ENCODE measurements around the gene ZSCAN5B.
A peak's percentile ranks its signal among the peaks of the same experiment; 100 is the strongest.
"Not testable (repeated sequence)": the region's sequence is repeated elsewhere in the genome, so short reads cannot be mapped to it uniquely, and the experiment has no call there.

Gene ZSCAN5B

DNA sequence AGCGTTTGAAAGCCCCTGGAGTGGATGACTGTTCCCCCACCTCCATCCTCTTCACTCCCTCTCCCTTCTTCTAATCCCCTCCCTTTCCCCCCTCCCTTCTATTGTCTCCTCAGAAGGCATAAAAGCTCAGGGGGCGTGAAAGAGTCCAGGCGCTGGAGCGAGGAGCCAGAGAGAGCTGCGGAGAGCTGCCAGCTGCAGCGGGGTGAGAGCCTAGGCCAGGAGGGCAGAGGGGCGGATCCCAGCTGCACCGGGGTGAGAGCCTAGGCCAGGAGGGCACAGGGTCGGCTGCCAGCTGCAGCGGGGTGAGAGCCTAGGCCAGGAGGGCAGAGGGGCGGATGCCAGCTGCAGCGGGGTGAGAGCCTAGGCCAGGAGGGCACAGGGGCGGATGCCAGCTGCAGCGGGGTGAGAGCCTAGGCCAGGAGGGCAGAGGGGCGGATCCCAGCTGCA, 21.7 kb downstream of the ZSCAN5B start, which contains the start of gene GALP:
Gene GALP (plus strand): TSS at position 148 of the 447 bp plus-strand sequence. CDS start 1,101 bp downstream, outside the sequence.
- ATAC-seq, DNase-seq: not testable (repeated sequence)

DNA sequence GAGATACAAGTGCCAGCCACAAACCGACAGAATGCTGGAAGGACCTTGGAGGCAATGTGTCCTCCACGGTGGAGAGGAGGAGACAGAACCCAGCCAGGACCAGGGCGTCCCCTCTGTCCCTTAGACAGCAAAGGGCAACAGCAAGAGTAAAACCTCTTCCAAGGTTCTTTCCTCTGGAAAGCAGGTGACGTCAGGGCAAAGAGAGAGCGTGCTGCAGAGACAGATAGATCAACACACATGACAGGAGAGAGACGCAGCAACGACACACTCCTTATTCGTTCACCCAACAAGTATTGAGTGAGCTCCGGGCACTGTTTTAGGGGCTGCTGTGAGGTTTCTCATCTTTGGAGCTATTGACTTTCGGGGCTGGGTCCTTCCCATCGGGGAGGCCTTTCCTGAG, 23.0 kb downstream of the ZSCAN5B start:
- ATAC-seq, result no peak
- DNase-seq, result no peak

GRCh38 chr19:56174086-56174485, 23.5 kb downstream of the ZSCAN5B start:
- ATAC-seq, result no peak
- no peak for DNase-seq

DNA sequence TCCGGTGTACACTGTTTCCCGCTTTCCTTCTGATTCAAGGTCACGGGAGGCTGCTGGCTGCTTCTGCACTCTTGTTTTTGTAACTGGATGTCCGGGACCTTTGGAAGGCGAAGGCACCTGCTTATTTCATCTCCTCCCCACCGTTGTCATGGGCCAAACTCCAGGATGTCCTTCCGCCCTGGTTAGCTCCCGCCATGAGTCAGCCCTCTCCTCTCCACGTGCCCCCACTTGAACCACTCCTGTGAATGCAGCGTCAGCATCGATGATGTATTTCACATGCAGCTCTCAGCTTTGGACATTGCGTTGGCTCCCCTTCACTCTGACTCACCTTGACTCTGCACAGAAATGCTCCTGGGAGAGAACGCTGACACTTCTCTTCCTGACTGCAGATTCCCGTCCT, 27.3 kb downstream of the ZSCAN5B start:
- DNase-seq (no peak), ATAC-seq (no peak)

- DNase-seq (no peak), ATAC-seq (no peak)
These were observed 30.5 kb downstream of the ZSCAN5B start for GRCh38 chr19:56167064-56167578.

DNA sequence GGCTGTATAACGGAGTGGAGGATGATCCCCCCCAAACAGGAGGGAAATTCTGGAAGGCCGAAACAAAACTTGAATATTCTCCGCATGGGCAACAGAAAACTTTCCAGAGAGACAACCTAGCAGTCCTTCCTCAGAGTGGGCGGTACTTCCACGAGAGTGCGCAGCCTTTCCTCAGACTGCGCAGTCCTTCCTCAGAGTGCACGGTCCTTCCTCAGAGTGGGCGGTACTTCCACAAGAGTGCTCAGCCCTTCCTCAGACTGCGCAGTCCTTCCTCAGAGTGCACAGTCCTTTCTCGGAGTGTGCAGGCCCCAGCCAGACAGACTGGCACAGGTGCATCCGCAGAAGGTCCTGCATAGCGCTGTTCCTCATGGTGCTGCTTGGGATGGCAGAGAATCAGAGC, 34.5 kb downstream of the ZSCAN5B start:
- no peak for DNase-seq
- no peak for ATAC-seq

- ATAC-seq (peak; percentile 70), DNase-seq (no peak)
These were observed 35.3 kb downstream of the ZSCAN5B start for GRCh38 chr19:56162258-56162657.

- DNase-seq (no peak), ATAC-seq (no peak)
These were observed 36.0 kb downstream of the ZSCAN5B start for GRCh38 chr19:56161534-56161933.

DNA sequence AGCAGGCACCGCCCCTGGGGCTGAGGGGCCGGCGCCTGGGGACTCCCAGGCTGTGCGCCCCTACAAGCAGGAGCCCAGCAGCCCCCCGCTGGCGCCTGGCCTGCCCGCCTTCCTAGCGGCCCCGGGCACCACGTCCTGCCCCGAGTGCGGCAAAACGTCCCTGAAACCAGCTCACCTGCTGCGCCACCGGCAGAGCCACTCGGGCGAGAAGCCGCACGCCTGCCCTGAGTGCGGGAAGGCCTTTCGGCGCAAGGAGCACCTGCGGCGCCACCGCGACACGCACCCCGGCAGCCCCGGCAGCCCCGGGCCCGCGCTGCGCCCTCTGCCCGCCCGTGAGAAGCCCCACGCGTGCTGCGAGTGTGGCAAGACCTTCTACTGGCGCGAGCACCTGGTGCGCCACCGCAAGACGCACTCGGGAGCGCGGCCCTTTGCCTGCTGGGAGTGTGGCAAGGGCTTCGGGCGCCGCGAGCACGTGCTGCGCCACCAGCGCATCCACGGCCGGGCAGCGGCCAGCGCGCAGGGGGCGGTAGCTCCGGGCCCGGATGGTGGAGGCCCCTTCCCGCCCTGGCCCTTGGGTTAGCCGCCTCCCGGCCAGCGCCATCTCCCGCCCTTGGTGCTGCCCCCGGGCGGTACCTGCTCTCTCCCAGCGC, 37.8 kb downstream of the ZSCAN5B start:
- ATAC-seq (no peak), DNase-seq (no peak)

- no peak for ATAC-seq
- DNase-seq, result no peak
These were observed 38.5 kb downstream of the ZSCAN5B start for GRCh38 chr19:56159009-56159559.

- ATAC-seq, result no peak
- DNase-seq, result no peak
These were observed 39.3 kb downstream of the ZSCAN5B start for GRCh38 chr19:56158170-56158757.

GRCh38 chr19:56156768-56157167, 40.8 kb downstream of the ZSCAN5B start:
- DNase-seq (no peak), ATAC-seq (no peak)

GRCh38 chr19:56155124-56155687, 42.4 kb downstream of the ZSCAN5B start:
- DNase-seq (peak; percentile 24), ATAC-seq (no peak)

GRCh38 chr19:56153507-56153906, 44.1 kb downstream of the ZSCAN5B start:
- ATAC-seq (no peak), DNase-seq (no peak)

- DNase-seq, result no peak
- ATAC-seq, result no peak
These were observed 44.9 kb downstream of the ZSCAN5B start for GRCh38 chr19:56152644-56153043.

DNA sequence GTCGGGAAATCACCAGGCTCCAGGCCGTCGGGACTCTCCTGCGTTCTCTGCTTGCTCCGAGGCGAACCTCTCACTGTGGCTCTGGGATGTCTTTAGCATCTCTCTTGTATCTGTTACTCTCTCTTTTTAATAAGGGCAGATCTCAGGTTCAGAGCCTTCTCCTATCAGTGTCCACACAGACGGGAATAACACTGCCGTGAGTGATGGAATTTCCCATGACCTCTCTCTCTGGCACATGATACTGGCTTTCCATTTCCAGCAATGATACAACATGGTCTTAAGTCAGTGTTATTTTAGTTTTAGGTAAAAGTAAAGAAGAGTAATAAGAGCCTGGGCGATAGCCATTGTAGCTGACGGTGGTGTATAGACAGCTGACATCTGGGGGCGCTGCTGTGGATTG, 47.2 kb downstream of the ZSCAN5B start:
- ATAC-seq (no peak), DNase-seq (no peak)

- ATAC-seq, result no peak
- no peak for DNase-seq
These were observed 47.9 kb downstream of the ZSCAN5B start for GRCh38 chr19:56149656-56150038.

- DNase-seq, ATAC-seq: not testable (repeated sequence)
These were observed 48.5 kb downstream of the ZSCAN5B start for GRCh38 chr19:56148955-56149655.

GRCh38 chr19:56148096-56148495, 49.5 kb downstream of the ZSCAN5B start:
- DNase-seq (no peak), ATAC-seq (no peak)

DNA sequence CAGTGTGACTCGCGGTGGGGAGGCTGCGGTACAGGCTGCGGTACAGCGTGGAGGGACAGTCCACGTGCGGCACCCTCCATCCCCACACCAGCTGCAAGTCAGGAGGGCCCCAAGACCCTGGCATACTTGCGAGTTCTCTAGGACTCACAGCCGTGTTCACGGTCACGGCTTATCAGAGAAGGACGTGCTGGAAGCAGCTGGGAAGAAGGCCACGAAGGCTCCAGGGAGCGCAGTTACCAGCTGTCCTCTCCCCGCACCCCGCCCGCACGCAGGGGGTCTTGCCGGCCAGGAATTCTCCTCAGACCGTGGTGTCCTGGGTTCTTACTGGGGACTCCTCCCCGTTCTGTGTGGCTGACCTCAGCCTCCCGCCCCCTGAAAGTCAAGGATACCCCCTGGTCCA, 50.3 kb downstream of the ZSCAN5B start:
- no peak for ATAC-seq
- no peak for DNase-seq

DNA sequence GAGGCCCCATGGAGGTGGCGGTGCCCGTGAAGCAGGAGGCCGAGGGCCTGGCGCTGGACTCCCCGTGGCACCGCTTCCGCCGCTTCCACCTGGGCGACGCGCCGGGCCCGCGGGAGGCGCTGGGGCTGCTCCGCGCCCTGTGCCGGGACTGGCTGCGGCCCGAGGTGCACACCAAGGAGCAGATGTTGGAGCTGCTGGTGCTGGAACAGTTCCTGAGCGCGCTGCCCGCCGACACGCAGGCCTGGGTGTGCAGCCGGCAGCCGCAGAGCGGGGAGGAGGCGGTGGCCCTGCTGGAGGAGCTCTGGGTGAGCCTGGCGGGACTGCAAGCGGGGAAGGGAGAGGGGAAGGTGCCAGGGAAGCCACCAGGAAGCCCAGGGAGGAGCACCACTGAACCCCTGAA, 50.7 kb downstream of the ZSCAN5B start:
- DNase-seq, result no peak
- ATAC-seq, result no peak

- DNase-seq, result no peak
- ATAC-seq, result no peak
These were observed 51.9 kb downstream of the ZSCAN5B start for GRCh38 chr19:56145698-56146097.

DNA sequence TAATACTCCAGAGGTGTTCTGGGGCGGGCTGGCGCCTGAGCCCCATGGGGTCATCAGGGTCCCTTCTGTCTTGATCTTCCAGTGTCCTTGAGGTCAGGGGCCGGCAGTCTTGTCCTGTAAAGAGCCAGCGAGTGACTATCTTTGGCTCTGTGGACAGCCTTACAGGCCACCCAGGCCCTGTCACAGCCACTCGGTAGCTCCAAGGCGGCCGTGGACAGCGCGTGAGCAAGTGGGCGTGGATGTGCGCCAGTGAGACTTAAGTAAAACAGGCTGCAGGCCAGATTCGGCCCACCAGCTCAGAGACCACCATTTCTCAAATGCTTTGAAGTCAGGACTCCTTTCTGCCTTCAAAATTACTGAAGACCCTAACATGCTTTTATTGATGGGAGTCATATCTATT, 52.8 kb downstream of the ZSCAN5B start:
- DNase-seq (no peak), ATAC-seq (no peak)
